Peyer's patch (tissue), 4 donors: Measurements from ENCODE around the gene TLK1. TPM values are rescaled to one million over a fixed set of nuclear protein-coding genes. Genes with fewer than 3 reads are reported as not detected.
"Not testable (repeated sequence)": the region's sequence is repeated elsewhere in the genome, so short reads cannot be mapped to it uniquely, and the experiment has no call there.

Experiments used
- DNase-seq, 3 donors: peaks; one replicate each; pipeline ENCODE4 v3.0.0-alpha.2; 2017 to 2019
- H3K27ac ChIP-seq, 4 donors: fragments of 200-600 bp; sonication (generic); one replicate each; pipeline ENCODE4 v1.5.1; 2016 to 2019
- H3K27me3 ChIP-seq, 2 donors: fragments of 200-600 bp; sonication (generic); one replicate each; pipeline ENCODE4 v1.5.1; 2019
- H3K36me3 ChIP-seq, 3 donors: fragments of 200-600 bp; sonication (generic); one replicate each; pipeline ENCODE4 v1.5.1; 2016 to 2019
- H3K4me1 ChIP-seq, 4 donors: fragments of 200-600 bp; sonication (generic); one replicate each; pipeline ENCODE4 v1.5.1; 2016 to 2019
- H3K4me3 ChIP-seq, 4 donors: fragments of 200-600 bp; sonication (generic); 1 replicate in 3 of 4; 2 replicates in 1 of 4; pipeline ENCODE4 v1.5.1; 2016 to 2019; ENCODE audit warnings: mild to moderate bottlenecking in 1 of 4
- H3K9me3 ChIP-seq, 4 donors: fragments of 200-600 bp; sonication (generic); one replicate each; pipeline ENCODE4 v1.5.1; 2016 to 2019; ENCODE audit warnings: mild to moderate bottlenecking in 1 of 4
- CTCF ChIP-seq, 6 experiments: fragments of 450-650 bp in 4 of 6; fragments of 200-600 bp in 2 of 6; sonication (generic) in 1 of 6; IDR thresholded peaks; one replicate each; pipeline ENCODE4 v1.5.1; 2017 to 2019; ENCODE audit warnings: antibody characterized with exemption in 6 of 6, mild to moderate bottlenecking in 3 of 6, moderate library complexity in 1 of 6
- POLR2A ChIP-seq, 2 donors: fragments of 450-650 bp; IDR thresholded peaks; one replicate each; pipeline ENCODE4 v1.5.1; 2017; ENCODE audit warnings: antibody characterized with exemption in 2 of 2, mild to moderate bottlenecking in 2 of 2, moderate library complexity in 2 of 2
- total RNA-seq, 4 donors: library from RNA; depleted of rRNA; stranded (reverse); fragments of >200 nt; gene quantifications; one replicate each; pipeline ENCODE4 v1.1.0, GENCODE V29; 2016

The TLK1 gene
- total RNA-seq, 4 donors from 2014 or later = 26.4 to 99.0 (median 45.0) TPM

- no peak for TF ChIP-seq POLR2A (IDR thresholded peaks at IDR 0.05)
- peak in 5 of 6 experiments; percentile 1 to 60 (median 47) for TF ChIP-seq CTCF (IDR thresholded peaks at IDR 0.05)
- DNase-seq = peak in 2 of 3 donors; percentile 47 to 77
- Histone ChIP-seq H3K4me1 (no peaks in the 10 kb centered on the region), H3K36me3 (no peaks in the 10 kb centered on the region), H3K27me3 (no peaks in the 10 kb centered on the region), H3K27ac (peak overlapping the region in 1 of 4 donors; percentile 44), H3K9me3 (no peaks in the 10 kb centered on the region), H3K4me3 (no peak overlapping the region)
Measured at GRCh38 chr2:171086352-171087290, 74.1 kb downstream of the TLK1 start.

- Histone ChIP-seq H3K27ac (no peak overlapping the region), H3K4me1 (no peaks in the 10 kb centered on the region), H3K27me3 (no peaks in the 10 kb centered on the region), H3K4me3 (no peak overlapping the region), H3K9me3 (no peaks in the 10 kb centered on the region), H3K36me3 (no peaks in the 10 kb centered on the region)
- TF ChIP-seq POLR2A (IDR thresholded peaks at IDR 0.05) (no peak), CTCF (IDR thresholded peaks at IDR 0.05) (no peak)
- DNase-seq = no peak
Measured at GRCh38 chr2:171084128-171084527, 76.6 kb downstream of the TLK1 start.

GRCh38 chr2:171083451-171083850 is 77.2 kb downstream of the TLK1 start:
- Histone ChIP-seq H3K4me1 (no peaks in the 10 kb centered on the region), H3K27ac (no peak overlapping the region), H3K36me3 (no peaks in the 10 kb centered on the region), H3K9me3 (no peaks in the 10 kb centered on the region), H3K27me3 (no peaks in the 10 kb centered on the region), H3K4me3 (no peak overlapping the region)
- no peak for DNase-seq
- TF ChIP-seq POLR2A (IDR thresholded peaks at IDR 0.05) (no peak), CTCF (IDR thresholded peaks at IDR 0.05) (no peak)

GRCh38 chr2:171081649-171082111 is 79.0 kb downstream of the TLK1 start:
- H3K36me3 ChIP-seq = peaks cover 0 to 5% (median 0%) of the 10 kb centered on the region in 3 donors
- TF ChIP-seq POLR2A (IDR thresholded peaks at IDR 0.05) (no peak), CTCF (IDR thresholded peaks at IDR 0.05) (no peak)
- H3K9me3 ChIP-seq = no peaks in the 10 kb centered on the region
- no peak overlapping the region for H3K27ac ChIP-seq
- no peak overlapping the region for H3K4me3 ChIP-seq
- peak in 1 of 3 donors; percentile 34 for DNase-seq
- H3K4me1 ChIP-seq = no peaks in the 10 kb centered on the region
- no peaks in the 10 kb centered on the region for H3K27me3 ChIP-seq

- H3K36me3 ChIP-seq = peaks cover 0 to 5% (median 0%) of the 10 kb centered on the region in 3 donors
- TF ChIP-seq POLR2A (IDR thresholded peaks at IDR 0.05) (no peak), CTCF (IDR thresholded peaks at IDR 0.05) (no peak)
- no peak overlapping the region for H3K27ac ChIP-seq
- no peak for DNase-seq
- H3K27me3 ChIP-seq = no peaks in the 10 kb centered on the region
- no peaks in the 10 kb centered on the region for H3K9me3 ChIP-seq
- H3K4me3 ChIP-seq = no peak overlapping the region
- no peaks in the 10 kb centered on the region for H3K4me1 ChIP-seq
Measured at GRCh38 chr2:171080607-171081006, 80.1 kb downstream of the TLK1 start.

- H3K4me1 ChIP-seq, H3K27ac ChIP-seq, H3K27me3 ChIP-seq, H3K9me3 ChIP-seq, H3K4me3 ChIP-seq, DNase-seq: not testable (repeated sequence)
- peaks cover 0 to 14% (median 0%) of the 10 kb centered on the region in 3 donors for H3K36me3 ChIP-seq
Measured at GRCh38 chr2:171076422-171076821, 84.3 kb downstream of the TLK1 start.
